ENCODE results near the gene SMIM1.

SMIM1 gene

GRCh38 chr1:3825356-3825755 lies 52.8 kb downstream of the SMIM1 start:
- no peak for DNase-seq (ENCODE audit: low spot score)
- no peak for TF ChIP-seq CTCF (IDR thresholded peaks at IDR 0.05; ENCODE audit: extremely low read depth, missing control alignments)

All from GM20000 (cell line).